ENCODE measurements around the gene DOCK7.

DOCK7 gene

DNA sequence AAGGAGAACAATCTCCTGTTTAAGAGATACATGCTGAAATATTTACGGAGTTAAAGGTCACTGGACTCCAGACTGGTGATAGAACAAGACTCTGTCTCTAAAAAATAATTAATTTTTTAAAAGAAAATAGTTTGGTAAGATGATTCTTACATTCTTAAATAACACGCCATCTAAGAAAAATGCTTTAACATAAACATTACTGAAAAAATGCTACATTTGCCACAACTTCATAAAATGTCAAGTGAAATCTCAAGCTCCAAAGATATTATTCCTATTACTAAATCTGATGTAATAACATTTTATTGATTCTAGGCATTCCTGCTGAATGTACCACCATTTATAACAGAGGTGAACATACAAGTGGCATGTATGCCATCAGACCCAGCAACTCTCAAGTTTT lies 86.7 kb downstream of the DOCK7 start:
- Histone ChIP-seq H3K4me1 (no peaks in the 10 kb centered on the region), H3K9me3 (no peaks in the 10 kb centered on the region), H3K4me3 (ENCODE audit: low read depth, low read length) (no peak overlapping the region), H3K27me3 (no peaks in the 10 kb centered on the region), H3K36me3 (no peaks in the 10 kb centered on the region)
- no peak for DNase-seq
- TF ChIP-seq, protein P1, sequence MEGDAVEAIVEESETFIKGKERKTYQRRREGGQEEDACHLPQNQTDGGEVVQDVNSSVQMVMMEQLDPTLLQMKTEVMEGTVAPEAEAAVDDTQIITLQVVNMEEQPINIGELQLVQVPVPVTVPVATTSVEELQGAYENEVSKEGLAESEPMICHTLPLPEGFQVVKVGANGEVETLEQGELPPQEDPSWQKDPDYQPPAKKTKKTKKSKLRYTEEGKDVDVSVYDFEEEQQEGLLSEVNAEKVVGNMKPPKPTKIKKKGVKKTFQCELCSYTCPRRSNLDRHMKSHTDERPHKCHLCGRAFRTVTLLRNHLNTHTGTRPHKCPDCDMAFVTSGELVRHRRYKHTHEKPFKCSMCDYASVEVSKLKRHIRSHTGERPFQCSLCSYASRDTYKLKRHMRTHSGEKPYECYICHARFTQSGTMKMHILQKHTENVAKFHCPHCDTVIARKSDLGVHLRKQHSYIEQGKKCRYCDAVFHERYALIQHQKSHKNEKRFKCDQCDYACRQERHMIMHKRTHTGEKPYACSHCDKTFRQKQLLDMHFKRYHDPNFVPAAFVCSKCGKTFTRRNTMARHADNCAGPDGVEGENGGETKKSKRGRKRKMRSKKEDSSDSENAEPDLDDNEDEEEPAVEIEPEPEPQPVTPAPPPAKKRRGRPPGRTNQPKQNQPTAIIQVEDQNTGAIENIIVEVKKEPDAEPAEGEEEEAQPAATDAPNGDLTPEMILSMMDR (IDR thresholded peaks at IDR 0.05; ENCODE audit: low read depth, low read length), result no peak

DNA sequence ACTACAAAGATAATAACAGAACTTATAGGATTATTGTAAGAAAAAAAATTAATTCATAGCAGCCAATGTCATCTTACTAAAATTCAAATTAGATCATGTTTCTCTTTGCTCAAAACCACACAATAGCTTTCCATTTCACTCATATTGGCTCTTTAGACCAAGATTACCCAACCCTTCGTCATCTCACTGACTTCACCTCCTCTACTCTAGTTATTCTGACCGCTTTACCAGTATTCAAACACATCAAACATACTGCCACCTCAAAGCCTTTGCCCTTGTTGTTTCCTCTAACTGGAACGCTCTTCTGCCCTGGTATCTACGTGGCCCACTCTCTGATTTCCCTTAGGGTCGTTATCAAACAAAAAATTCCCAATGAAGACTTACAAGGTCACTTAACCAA lies 89.1 kb downstream of the DOCK7 start:
- Histone ChIP-seq H3K9me3 (no peaks in the 10 kb centered on the region), H3K4me1 (no peaks in the 10 kb centered on the region), H3K27me3 (no peaks in the 10 kb centered on the region), H3K36me3 (no peaks in the 10 kb centered on the region), H3K4me3 (ENCODE audit: low read depth, low read length) (no peak overlapping the region)
- TF ChIP-seq, protein P1 (IDR thresholded peaks at IDR 0.05; ENCODE audit: low read depth, low read length), result no peak
- DNase-seq, result no peak

GRCh38 chr1:62597281-62597680 lies 90.9 kb downstream of the DOCK7 start, which contains the start of gene ANGPTL3:
Gene ANGPTL3 (plus strand): TSS chr1:62597520. CDS start chr1:62597567, 47 bp downstream.
- Histone ChIP-seq H3K27me3 (no peaks in the 10 kb centered on the region), H3K36me3 (no peaks in the 10 kb centered on the region), H3K9me3 (no peaks in the 10 kb centered on the region), H3K4me1 (no peaks in the 10 kb centered on the region), H3K4me3 (ENCODE audit: low read depth, low read length) (no peak within 1 kb of the TSS)
- TF ChIP-seq, protein P1 (IDR thresholded peaks at IDR 0.05; ENCODE audit: low read depth, low read length), result no peak
- DNase-seq, result no peak

DNA sequence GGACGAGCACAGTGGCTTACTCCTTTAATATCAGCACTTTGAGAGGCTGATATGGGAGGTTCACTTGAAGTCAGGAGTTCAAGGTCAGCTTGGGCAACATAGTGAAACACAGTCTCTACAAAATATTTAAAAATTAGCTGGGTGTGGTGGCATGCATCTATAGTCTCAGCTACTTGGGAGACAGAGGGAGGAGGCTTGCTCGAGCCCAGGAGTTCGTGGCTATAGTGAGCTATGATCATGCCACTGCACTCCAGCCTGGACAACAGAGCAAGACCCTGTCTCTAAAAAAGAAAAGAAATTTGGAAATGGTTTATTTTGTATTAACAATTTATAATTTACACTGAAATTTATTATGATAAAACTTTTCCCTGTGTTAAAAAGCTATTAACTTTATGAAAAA lies 92.5 kb downstream of the DOCK7 start:
- Histone ChIP-seq H3K36me3 (no peaks in the 10 kb centered on the region), H3K9me3 (no peaks in the 10 kb centered on the region), H3K4me1 (no peaks in the 10 kb centered on the region), H3K4me3 (ENCODE audit: low read depth, low read length) (no peak overlapping the region), H3K27me3 (no peaks in the 10 kb centered on the region)
- DNase-seq, result no peak
- TF ChIP-seq, protein P1 (IDR thresholded peaks at IDR 0.05; ENCODE audit: low read depth, low read length), result no peak

DNA sequence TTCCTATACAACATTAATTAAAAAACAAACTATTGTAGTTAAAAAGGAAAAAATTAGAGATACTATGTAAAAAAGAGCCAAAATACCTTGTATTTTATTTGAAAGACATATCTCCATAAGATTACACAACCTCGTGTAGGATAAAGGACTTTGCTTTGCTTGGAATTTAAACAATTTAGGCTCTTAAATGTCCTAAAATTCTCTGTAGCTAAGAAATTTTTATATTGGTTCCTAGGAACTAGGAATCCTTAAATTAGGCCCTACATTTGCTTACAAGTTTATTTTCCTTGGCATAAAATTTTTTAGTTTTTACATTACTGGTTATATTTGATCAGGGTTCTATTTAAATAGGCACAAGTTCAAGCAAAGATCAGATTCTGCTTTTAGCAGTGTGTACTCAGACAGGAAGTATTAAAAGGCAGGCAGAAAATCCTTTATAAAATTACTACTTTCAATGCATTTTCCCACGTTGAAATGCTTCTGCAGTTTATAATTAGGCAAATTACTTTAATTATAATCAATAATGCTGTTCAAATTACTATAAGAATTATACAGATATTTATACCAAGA lies 94.3 kb downstream of the DOCK7 start:
- no peaks in the 10 kb centered on the region for H3K4me1 ChIP-seq
- H3K4me3 ChIP-seq (ENCODE audit: low read depth, low read length), result no peak overlapping the region
- H3K9me3 ChIP-seq, result no peaks in the 10 kb centered on the region
- no peaks in the 10 kb centered on the region for H3K36me3 ChIP-seq
- TF ChIP-seq, protein P1 (IDR thresholded peaks at IDR 0.05; ENCODE audit: low read depth, low read length), result no peak
- no peak for DNase-seq
- no peaks in the 10 kb centered on the region for H3K27me3 ChIP-seq

- TF ChIP-seq, protein P1 (IDR thresholded peaks at IDR 0.05; ENCODE audit: low read depth, low read length), result no peak
- Histone ChIP-seq H3K4me3 (ENCODE audit: low read depth, low read length) (no peak overlapping the region), H3K27me3 (no peaks in the 10 kb centered on the region), H3K4me1 (no peaks in the 10 kb centered on the region), H3K9me3 (no peaks in the 10 kb centered on the region), H3K36me3 (no peaks in the 10 kb centered on the region)
- DNase-seq, result no peak
These were observed 97.2 kb downstream of the DOCK7 start for GRCh38 chr1:62590970-62591368.
